Vagina (tissue), 2 donors: Measurements from ENCODE around the gene C5orf52.

Experiments used
- POLR2AphosphoS5 ChIP-seq, 2 donors: sonication (generic); formaldehyde crosslinking; IDR thresholded peaks; one replicate each; pipeline ENCODE4 v1.9.0; 2017; ENCODE audit warnings: antibody characterized with exemption in 2 of 2, mild to moderate bottlenecking in 2 of 2, low read depth in 1 of 2; ENCODE audit not compliant: insufficient read depth in 1 of 2
- TF ChIP-seq, protein P1 (sequence below), 3 experiments: fragments of 450-650 bp in 2 of 3; fragments of 200-600 bp in 1 of 3; sonication (generic) in 1 of 3; IDR thresholded peaks; one replicate each; pipeline ENCODE4 v1.5.1; 2017 to 2019; ENCODE audit warnings: antibody characterized with exemption in 3 of 3, mild to moderate bottlenecking in 2 of 3, moderate library complexity in 2 of 3

DNA sequence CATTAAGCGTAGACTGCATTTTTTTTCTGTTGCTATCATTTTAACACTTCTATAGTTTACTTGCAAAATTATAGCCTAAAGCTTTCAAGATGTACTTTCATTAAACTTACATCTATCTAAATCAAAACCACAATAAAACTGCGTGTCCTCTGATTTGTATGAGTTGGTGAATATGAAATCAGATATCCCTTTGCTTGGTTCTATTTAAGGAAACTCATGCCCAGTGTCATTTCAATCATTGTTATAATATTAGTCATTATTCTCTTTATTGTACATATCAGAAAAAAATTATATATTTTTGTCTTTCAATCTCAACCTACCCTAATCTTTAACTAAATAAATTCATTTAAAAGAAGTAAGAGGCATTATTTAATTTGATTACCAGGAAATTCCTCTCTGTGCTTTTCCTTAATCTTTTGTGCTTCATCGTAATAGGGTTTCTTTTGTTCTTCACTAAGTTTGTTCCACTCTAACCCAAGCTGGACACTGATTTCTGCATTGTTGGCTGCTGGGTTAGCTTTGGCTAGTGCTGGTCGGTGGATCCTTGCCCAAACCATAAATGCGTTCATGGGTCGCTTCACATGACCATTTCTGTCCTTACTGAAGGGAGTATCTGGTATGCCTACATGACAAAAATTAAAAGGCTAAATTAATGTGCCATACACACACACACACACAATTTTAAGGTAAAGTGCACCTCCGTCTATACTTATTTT, 22.9 kb upstream of the C5orf52 start:
- TF ChIP-seq POLR2AphosphoS5 (IDR thresholded peaks at IDR 0.05; ENCODE audit: insufficient read depth in 1 of 2, low read depth in 1 of 2) = no peak
- TF ChIP-seq, protein P1, sequence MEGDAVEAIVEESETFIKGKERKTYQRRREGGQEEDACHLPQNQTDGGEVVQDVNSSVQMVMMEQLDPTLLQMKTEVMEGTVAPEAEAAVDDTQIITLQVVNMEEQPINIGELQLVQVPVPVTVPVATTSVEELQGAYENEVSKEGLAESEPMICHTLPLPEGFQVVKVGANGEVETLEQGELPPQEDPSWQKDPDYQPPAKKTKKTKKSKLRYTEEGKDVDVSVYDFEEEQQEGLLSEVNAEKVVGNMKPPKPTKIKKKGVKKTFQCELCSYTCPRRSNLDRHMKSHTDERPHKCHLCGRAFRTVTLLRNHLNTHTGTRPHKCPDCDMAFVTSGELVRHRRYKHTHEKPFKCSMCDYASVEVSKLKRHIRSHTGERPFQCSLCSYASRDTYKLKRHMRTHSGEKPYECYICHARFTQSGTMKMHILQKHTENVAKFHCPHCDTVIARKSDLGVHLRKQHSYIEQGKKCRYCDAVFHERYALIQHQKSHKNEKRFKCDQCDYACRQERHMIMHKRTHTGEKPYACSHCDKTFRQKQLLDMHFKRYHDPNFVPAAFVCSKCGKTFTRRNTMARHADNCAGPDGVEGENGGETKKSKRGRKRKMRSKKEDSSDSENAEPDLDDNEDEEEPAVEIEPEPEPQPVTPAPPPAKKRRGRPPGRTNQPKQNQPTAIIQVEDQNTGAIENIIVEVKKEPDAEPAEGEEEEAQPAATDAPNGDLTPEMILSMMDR (IDR thresholded peaks at IDR 0.05) = no peak
